Panc1 (cell line): ENCODE data around the gene MAPK8IP3. TPM values are rescaled to one million over a fixed set of nuclear protein-coding genes. Genes with fewer than 3 reads are reported as not detected.

ENCODE experiments used
- ATAC-seq: fragments of 200-7000 bp; cut with Tn5 transposase; 2 replicates; pipeline ENCODE4 v1.9.1; 2020; ENCODE audit warnings: mild to moderate bottlenecking, moderate library complexity
- BruUV-seq: library from RNA; stranded (reverse); fragments of 400-500 nt; replicated peaks from 2 replicates; lab custom pipeline; 2021; lab: Mats Ljungman, UMichigan
- CTCF ChIA-PET: fragments of 300-600 bp; sonication (Branson Sonifier 250); formaldehyde crosslinking; loops from one replicate; lab custom pipeline; 2022; ENCODE audit warnings: antibody characterized with exemption; lab: Charles Lee
- POLR2A ChIA-PET: fragments of 300-600 bp; sonication (Branson Sonifier 250); formaldehyde crosslinking; loops from one replicate; lab custom pipeline; 2022; ENCODE audit warnings: antibody characterized with exemption; lab: Charles Lee
- DNase-seq: peaks from one replicate; pipeline ENCODE4 v3.0.0-alpha.2; 2010; ENCODE audit warnings: low read depth, low spot score
- H3K27ac ChIP-seq: 2 replicates; pipeline ENCODE4 v1.5.1; 2011; ENCODE audit warnings: mild to moderate bottlenecking, low read length, inconsistent platforms
- H3K27me3 ChIP-seq: fragments of 200-500 bp; sonication (Bioruptor generic); 2 replicates; pipeline ENCODE4 v1.6.0; 2014; ENCODE audit warnings: low read length, inconsistent platforms; ENCODE audit not compliant: control insufficient read depth, insufficient read depth
- H3K36me3 ChIP-seq: fragments of 200-500 bp; sonication (Bioruptor generic); 2 replicates; pipeline ENCODE4 v1.5.1; 2014; ENCODE audit warnings: inconsistent platforms, mild to moderate bottlenecking, low read length, moderate library complexity; ENCODE audit not compliant: control insufficient read depth, insufficient read depth
- H3K4me1 ChIP-seq: 2 replicates; pipeline ENCODE4 v1.5.1; 2011; ENCODE audit warnings: inconsistent platforms, mild to moderate bottlenecking, low read length, moderate library complexity; ENCODE audit not compliant: control insufficient read depth, insufficient read depth
- H3K4me3 ChIP-seq, 2 experiments: 2 replicates each; pipeline ENCODE4 v1.5.1; 2011 to 2012; ENCODE audit warnings: low read depth in 2 of 2, low read length in 2 of 2, mild to moderate bottlenecking in 2 of 2, inconsistent platforms in 1 of 2, moderate library complexity in 1 of 2
- H3K9me3 ChIP-seq: fragments of 200-500 bp; sonication (Bioruptor generic); 2 replicates; pipeline ENCODE4 v1.5.1; 2014; ENCODE audit warnings: low read depth, mild to moderate bottlenecking, inconsistent platforms, low read length, moderate library complexity; ENCODE audit not compliant: control insufficient read depth, insufficient read depth
- POLR2AphosphoS5 ChIP-seq: IDR thresholded peaks from 2 replicates; pipeline ENCODE4 v1.6.1; 2012; ENCODE audit warnings: mild to moderate bottlenecking, low read depth, low read length, moderate library complexity
- SIN3A ChIP-seq: IDR thresholded peaks from 2 replicates; pipeline ENCODE4 v1.6.1; 2012; ENCODE audit warnings: low read depth, mild to moderate bottlenecking, low read length, moderate library complexity, borderline replicate concordance; ENCODE audit not compliant: insufficient read depth
- TCF7L2 ChIP-seq: IDR thresholded peaks from 2 replicates; pipeline ENCODE4 v1.6.1; 2011; ENCODE audit warnings: mild to moderate bottlenecking, low read depth, low read length, inconsistent platforms
- in situ Hi-C: cut with HindIII; loops from 2 replicates; pipeline ENCODE4 v1.10.0; 2016; ENCODE audit warnings: low sequenced_read_pairs, low pct_unique_long_range_greater_than_20kb
- intact Hi-C: fragments of 100-400 bp; cut with micrococcal nuclease; formaldehyde crosslinking; loops from one replicate; pipeline ENCODE4 v1.10.0; 2022; ENCODE audit not compliant: unreplicated experiment
- total RNA-seq: library from RNA; stranded (reverse); gene quantifications from one replicate; pipeline ENCODE4 v1.2.1, GENCODE V29; 2021; ENCODE audit not compliant: unreplicated experiment
- TF ChIP-seq, protein P1 (sequence below): fragments of 450-650 bp; IDR thresholded peaks from 2 replicates; pipeline ENCODE4 v1.5.1; 2017; ENCODE audit warnings: mild to moderate bottlenecking

Gene MAPK8IP3
- total RNA-seq, 1 experiment from 2014 or later, result 108 TPM

DNA sequence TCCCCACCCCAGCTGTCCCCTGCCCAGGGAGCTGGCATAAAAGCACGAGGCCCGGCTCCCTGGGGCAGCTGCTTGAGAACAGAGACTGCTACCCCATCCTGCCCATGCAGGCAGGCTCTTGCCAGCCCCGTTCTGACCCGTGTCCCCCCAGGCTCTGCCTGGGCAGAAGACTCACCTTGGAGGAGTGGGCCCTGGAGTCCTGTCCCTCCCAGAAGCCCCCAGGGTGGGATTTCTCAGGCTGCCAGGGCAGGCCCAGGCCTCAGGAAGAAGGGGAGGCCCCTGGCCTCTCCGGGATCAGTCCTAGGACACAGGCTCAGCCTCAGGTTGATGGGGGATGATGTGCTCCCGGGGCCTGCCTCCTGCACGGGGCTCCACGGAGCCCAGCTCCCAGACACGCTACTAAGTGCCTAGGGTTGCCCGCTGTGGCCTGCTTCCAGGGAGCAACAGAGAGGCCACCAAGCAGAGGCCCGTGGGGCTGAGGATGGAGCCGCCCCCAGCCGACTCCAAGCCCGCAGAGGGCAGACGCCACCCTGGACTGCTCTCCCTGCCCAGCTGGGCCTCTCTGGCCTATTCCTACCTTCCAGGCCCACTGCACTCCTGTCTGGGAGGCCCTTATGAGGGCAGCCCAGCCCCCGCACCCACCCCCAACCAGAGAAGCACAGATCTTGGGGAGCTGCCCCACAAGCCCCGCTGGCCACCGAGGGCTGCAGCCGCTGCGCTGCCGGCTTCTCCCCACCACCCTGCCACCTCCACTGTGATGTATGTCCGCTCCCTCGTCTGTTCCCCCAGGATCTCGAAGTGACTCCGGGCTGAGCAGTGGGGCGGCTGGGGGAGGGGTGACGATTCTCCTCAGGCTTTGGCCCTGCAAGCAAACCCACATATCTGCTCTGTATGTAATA is 63.7 kb downstream of the MAPK8IP3 start:
- BruUV-seq, result no TSS peak
- Histone ChIP-seq H3K4me3 (peak overlapping the region; percentile 60 to 71), H3K4me1 (peaks cover 22% of the 10 kb centered on the region), H3K36me3 (no peaks in the 10 kb centered on the region; the same call in 1 of the 2 replicates), H3K27me3 (no peaks in the 10 kb centered on the region), H3K9me3 (no peaks in the 10 kb centered on the region), H3K27ac (peak overlapping the region; percentile 87)
- ChIA-PET CTCF (interaction anchor here (0.5 kb wide), 1 partner anchor 270 kb away, joined by 3 read pairs; no protein-coding TSS in a partner anchor), POLR2A (no interaction called here)
- TF ChIP-seq TCF7L2, result no peak
- TF ChIP-seq POLR2AphosphoS5, result 0 out of 2 replicates have a peak, but pooled peaks have one; percentile 36
- 0 out of 2 replicates have a peak, but pooled peaks have one; percentile 67 for TF ChIP-seq SIN3A
- DNase-seq (no peak), ATAC-seq (peak; percentile 3)
- intact Hi-C loops (loop anchor here (10.0 kb wide), 1 partner anchor 1085 kb away; the partner anchor contains the start of genes JMJD8 and STUB1), in situ Hi-C loops (no loop called here)

DNA sequence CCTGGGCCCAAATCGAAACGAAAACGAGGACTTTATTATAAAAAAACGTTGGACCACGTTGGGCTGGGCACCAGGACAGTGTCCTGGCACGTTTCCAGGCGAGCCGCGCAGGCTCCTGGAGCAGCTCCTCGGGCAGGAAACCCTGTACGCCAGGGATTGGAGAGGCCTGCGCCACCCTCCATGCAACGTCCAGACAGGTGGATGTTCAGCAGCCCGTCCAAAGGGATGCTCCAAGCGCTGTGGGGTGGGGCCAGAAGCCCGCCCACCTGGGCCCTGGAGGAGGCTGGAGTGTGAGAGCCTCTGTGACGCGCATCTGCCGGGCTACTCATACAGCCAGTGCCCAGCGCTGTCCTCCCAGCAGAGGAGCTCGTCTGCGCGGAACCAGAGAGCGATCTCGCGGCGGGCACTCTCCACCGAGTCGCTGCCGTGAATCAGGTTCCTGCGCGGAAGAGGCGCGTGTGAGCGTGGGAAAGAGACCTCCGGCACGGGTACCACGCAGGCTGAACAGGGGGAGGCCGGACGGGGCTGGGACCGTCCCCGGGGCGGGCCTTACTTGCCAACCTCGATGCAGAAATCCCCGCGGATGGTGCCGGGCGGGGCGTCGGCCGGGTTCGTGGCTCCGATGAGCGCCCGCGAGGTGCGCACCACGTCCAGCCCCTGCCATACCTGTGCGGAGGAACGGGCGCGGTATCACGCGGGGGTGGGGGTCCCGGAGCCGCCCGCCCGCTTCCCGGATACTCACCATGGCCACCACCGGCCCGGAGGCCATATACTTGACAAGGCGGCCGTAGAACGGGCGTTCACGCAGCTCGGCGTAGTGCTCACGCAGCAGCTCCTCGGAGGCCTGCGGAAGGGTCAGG is 64.6 kb downstream of the MAPK8IP3 start:
- BruUV-seq, result TSS peak; percentile 78
- Histone ChIP-seq H3K4me1 (peaks cover 27% of the 10 kb centered on the region), H3K4me3 (peak overlapping the region; percentile 60 to 71), H3K9me3 (no peaks in the 10 kb centered on the region), H3K27me3 (no peaks in the 10 kb centered on the region), H3K36me3 (no peaks in the 10 kb centered on the region; the same call in 1 of the 2 replicates), H3K27ac (peak overlapping the region; percentile 87)
- in situ Hi-C loops (no loop called here), intact Hi-C loops (loop anchor here (10.0 kb wide), 1 partner anchor 1086 kb away; the partner anchor contains the start of genes JMJD8 and STUB1)
- DNase-seq (no peak), ATAC-seq (peak; percentile 50)
- TF ChIP-seq, protein P1, sequence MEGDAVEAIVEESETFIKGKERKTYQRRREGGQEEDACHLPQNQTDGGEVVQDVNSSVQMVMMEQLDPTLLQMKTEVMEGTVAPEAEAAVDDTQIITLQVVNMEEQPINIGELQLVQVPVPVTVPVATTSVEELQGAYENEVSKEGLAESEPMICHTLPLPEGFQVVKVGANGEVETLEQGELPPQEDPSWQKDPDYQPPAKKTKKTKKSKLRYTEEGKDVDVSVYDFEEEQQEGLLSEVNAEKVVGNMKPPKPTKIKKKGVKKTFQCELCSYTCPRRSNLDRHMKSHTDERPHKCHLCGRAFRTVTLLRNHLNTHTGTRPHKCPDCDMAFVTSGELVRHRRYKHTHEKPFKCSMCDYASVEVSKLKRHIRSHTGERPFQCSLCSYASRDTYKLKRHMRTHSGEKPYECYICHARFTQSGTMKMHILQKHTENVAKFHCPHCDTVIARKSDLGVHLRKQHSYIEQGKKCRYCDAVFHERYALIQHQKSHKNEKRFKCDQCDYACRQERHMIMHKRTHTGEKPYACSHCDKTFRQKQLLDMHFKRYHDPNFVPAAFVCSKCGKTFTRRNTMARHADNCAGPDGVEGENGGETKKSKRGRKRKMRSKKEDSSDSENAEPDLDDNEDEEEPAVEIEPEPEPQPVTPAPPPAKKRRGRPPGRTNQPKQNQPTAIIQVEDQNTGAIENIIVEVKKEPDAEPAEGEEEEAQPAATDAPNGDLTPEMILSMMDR, result no peak
- TF ChIP-seq SIN3A (peak; percentile 55), POLR2AphosphoS5 (peak; percentile 74), TCF7L2 (no peak)
- ChIA-PET CTCF (no interaction called here), POLR2A (no interaction called here)

- ATAC-seq (peak; percentile 48), DNase-seq (no peak)
- Histone ChIP-seq H3K27ac (peak within 1 kb of the TSS; percentile 95), H3K9me3 (no peaks in the 10 kb centered on the region), H3K4me1 (peaks cover 30% of the 10 kb centered on the region), H3K4me3 (peak within 1 kb of the TSS; percentile 60 to 71), H3K27me3 (no peaks in the 10 kb centered on the region), H3K36me3 (no peaks in the 10 kb centered on the region; the same call in 1 of the 2 replicates)
- intact Hi-C loops (loop anchor here (10.0 kb wide), 1 partner anchor 1087 kb away; the partner anchor contains the start of genes JMJD8 and STUB1), in situ Hi-C loops (no loop called here)
- ChIA-PET CTCF (no interaction called here), POLR2A (no interaction called here)
- BruUV-seq, result no TSS peak
- TF ChIP-seq TCF7L2, result no peak
- peak; percentile 10; the same call in 1 of the 2 replicates for TF ChIP-seq SIN3A
Observed at GRCh38 chr16:1771188-1771863, 65.3 kb downstream of the MAPK8IP3 start, which contains the start of gene NME3. NME3 (minus strand) TSS chr16:1771543; CDS start chr16:1771534, 9 bp downstream.
